LNCaP clone FGC (cell line): ENCODE data around the gene DTWD2.

ENCODE experiments used
- DNase-seq: peaks from one replicate; pipeline ENCODE4 v3.0.0-alpha.2; 2011; ENCODE audit warnings: low read depth
- H3K4me3 ChIP-seq: 2 replicates; pipeline ENCODE4 v1.5.1; 2011; ENCODE audit warnings: mild to moderate bottlenecking, low read depth, low read length, control low read depth
- TF ChIP-seq, protein P1 (sequence below): IDR thresholded peaks from 2 replicates; pipeline ENCODE4 v1.5.1; 2012; ENCODE audit warnings: mild to moderate bottlenecking; ENCODE audit not compliant: control insufficient read depth, insufficient read depth; ENCODE audit errors: extremely low read depth

Gene DTWD2

DNA sequence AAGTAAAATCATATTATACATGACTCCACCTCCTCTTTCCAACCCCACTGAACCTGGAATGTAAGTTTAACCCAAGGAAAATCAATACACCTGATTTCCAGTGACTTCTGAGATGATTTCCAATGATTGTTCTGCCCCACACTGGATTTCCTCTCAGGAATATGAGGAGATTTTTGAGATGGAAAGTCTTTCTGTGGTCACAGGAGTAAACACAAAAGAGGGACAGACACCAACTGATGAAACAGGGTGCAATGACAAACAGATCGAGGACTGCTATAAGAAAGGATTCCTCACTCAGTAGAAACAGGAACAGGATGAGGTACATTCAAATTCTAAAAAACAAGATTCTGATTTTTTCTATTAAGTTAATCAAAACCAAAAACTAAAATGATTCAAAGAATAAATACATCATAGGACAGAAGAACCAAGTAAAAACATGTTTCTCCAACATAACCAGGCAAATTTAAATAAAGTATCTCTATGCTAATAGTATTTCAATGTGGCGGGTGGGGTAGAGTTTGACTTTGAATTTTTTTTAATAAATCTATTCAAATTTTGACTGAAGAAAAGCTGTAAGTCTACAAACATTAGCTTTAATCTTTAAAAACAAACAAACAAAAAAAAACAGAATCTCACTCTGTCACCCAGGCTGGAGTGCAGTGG is 42.1 kb downstream of the DTWD2 start:
- TF ChIP-seq, protein P1, sequence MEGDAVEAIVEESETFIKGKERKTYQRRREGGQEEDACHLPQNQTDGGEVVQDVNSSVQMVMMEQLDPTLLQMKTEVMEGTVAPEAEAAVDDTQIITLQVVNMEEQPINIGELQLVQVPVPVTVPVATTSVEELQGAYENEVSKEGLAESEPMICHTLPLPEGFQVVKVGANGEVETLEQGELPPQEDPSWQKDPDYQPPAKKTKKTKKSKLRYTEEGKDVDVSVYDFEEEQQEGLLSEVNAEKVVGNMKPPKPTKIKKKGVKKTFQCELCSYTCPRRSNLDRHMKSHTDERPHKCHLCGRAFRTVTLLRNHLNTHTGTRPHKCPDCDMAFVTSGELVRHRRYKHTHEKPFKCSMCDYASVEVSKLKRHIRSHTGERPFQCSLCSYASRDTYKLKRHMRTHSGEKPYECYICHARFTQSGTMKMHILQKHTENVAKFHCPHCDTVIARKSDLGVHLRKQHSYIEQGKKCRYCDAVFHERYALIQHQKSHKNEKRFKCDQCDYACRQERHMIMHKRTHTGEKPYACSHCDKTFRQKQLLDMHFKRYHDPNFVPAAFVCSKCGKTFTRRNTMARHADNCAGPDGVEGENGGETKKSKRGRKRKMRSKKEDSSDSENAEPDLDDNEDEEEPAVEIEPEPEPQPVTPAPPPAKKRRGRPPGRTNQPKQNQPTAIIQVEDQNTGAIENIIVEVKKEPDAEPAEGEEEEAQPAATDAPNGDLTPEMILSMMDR, result no peak
- no peak for DNase-seq
- no peak overlapping the region for H3K4me3 ChIP-seq

DNA sequence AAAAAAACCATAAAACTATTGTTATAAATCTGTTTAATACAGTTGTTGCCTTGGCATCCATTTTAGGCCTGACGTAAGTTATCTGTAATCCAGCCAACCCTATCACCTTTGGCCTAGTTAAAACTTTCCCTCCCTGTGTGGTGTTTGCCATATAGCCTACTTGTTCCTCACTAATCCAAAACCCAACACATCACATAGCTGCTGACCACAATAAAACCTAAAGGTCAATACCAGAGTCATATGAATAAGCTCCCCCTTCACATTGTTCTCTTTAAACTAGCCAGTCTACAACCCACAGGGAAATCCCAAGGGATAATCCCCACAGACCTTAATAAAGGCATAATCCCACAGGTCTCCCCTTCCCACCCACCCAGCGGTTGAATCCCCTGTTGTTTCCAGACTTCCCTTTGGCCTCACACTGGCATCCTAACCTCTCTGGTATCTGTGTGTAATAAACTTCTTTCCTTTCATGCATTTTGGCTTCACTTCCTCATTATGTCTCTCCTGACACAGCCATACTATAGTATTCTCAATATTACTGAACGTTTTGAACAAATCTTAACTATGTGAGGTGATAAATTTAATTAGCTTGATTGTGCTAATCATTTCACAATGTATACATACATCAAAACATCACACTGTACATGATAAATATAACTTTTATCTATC is 50.8 kb downstream of the DTWD2 start:
- DNase-seq, result peak; percentile 74
- H3K4me3 ChIP-seq, result no peak overlapping the region
- TF ChIP-seq, protein P1, result no peak

DNA sequence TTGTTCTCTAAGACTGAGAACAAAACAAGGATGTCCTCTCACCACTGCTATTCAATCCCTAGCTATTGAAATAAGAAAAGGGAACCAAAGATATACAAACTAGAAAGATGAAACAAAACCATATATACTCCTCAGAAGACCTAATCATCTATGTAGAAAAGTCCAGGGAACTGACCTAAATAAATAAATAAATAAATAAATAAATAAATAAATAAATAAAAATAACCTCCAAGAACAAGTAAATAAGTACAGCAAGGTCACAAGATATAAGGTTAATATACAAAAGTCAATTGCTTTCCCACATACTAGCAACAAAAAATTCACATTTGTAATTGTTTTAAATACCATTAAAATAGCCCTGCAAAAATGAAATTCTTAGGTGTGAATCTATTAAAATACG is 54.6 kb downstream of the DTWD2 start:
- H3K4me3 ChIP-seq, result no peak overlapping the region
- TF ChIP-seq, protein P1, result no peak
- DNase-seq, result no peak

DNA sequence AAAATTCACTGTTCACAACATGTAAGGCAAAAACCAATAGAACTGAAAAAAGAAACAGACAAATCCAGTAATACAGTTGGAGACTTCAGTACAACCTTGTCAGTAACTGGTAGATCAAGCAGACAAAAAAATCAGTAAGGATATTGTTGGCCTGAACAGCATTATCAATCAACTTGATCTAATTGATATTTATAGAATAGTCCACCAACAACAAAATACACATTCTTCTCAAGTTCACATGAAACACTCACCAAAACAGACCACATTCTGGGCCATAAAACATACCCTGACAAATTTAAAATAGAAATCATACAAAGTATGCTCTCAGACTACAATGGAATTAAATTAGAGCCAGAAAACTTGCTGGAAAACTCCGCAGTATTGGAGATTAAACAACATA is 56.8 kb downstream of the DTWD2 start:
- TF ChIP-seq, protein P1, result no peak
- no peak for DNase-seq
- H3K4me3 ChIP-seq, result no peak overlapping the region

DNA sequence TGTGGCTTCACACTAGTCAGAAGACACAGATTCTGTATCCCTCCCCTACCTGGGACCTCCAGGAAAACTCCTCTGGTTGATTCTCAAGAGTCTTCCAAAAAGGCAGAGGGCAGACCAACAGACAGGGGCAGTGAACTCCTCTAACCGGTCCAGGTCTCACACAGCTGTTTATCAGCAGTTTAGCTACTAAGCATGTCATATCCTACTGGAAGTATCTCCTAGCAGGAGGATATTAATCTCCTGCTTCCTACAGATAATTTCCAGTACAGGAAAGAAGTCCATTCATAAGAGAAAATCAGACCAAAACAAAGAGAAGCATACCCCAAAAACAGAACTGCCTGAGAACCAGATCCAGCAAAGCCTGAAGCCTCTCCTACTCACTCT is 64.3 kb downstream of the DTWD2 start:
- TF ChIP-seq, protein P1, result no peak
- DNase-seq, result no peak
- no peak overlapping the region for H3K4me3 ChIP-seq

DNA sequence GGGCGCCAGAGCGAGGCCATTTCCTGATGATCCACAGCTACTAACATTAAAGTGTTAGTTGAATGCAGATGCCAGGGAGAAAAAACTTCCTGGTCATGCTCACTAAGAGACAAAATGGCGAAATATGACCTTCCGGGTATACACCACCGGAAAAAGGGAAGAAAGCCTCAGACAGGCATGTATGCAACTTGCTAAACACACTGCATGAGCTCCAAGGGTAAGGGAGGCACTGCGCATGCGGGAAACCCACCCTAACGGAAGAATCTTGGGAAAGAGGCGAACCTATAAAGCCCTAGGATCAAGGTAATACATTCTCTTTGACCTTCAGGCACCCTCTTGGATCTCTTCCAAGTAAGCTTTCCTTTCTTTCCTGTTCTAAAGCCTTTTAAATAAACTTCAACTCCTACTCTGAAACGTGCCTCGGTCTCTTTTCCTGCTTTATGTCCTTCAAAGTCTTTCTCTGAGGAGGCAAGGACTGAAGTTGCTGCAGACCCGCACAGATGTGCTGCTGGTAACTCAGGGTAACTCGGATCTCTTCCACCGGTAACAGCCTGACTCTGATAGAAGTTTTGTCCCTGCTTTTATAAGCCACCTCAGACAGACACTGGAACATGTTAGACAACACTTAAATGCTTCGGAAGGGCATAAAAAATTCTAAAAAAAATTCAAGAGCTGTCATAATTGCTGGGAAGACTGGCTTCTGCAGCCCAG is 64.9 kb downstream of the DTWD2 start:
- TF ChIP-seq, protein P1, result no peak
- H3K4me3 ChIP-seq, result no peak overlapping the region
- DNase-seq, result no peak
